Anterior cingulate cortex (tissue), 58 donors: ENCODE data around the gene PARVB.

Source experiments
- DNase-seq, 58 donors: peaks; one replicate each; lab custom pipeline; 2025; lab: John Stamatoyannopoulos, UW

Gene PARVB

GRCh38 chr22:44146088-44146861 is 122.2 kb downstream of the PARVB start:
- no peak for DNase-seq

GRCh38 chr22:44147008-44147645 is 123.0 kb downstream of the PARVB start:
- no peak for DNase-seq

GRCh38 chr22:44147821-44148574 is 123.9 kb downstream of the PARVB start:
- no peak for DNase-seq

DNA sequence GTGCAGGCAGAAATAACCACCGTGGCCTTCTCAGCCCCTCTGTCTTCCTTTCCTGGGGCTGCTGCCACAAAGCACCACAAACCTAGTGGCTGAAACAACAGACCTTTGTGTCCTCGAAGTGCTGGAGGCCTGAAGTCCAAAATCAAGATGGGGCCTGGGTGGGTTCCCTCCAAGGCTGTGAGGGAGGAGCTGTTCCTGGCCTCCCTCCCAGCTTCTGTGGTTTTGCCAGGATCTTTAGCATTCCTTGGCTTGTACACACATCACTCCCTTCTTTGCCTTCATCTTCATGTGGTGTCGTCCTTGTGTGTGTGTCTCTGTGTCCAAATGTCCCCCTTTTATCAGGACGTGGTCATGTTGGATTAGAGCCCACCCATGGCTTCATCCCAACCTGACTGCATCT is 127.6 kb downstream of the PARVB start:
- DNase-seq = no peak

GRCh38 chr22:44153710-44154109 is 129.6 kb downstream of the PARVB start:
- DNase-seq = no peak

DNA sequence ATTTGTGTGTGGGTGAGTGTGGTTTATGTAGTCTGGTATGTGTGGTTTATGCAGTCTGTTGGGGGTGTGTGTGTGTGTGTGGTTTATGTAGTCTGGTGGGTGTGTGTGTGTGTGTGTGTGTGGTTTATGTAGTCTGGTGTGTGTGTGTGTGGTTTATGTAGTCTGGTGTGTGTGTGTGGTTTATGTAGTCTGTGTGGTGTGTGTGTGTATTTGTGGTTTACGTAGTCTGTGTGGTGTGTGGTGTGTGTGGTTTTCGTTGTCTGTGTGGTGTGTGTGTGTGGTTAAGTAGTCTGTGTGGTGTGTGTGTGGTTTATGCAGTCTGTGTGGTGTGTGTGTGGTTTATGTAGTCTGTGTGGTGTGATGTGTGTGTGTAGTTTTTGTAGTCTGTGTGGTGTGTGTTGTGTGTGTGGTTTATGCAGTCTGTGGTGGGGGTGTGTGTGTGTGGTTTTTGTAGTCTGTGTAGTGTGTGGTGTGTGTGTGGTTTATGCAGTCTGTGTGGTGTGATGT is 130.4 kb downstream of the PARVB start:
- DNase-seq = no peak

- DNase-seq = no peak
Observed at GRCh38 chr22:44155115-44155514, 131.0 kb downstream of the PARVB start.

DNA sequence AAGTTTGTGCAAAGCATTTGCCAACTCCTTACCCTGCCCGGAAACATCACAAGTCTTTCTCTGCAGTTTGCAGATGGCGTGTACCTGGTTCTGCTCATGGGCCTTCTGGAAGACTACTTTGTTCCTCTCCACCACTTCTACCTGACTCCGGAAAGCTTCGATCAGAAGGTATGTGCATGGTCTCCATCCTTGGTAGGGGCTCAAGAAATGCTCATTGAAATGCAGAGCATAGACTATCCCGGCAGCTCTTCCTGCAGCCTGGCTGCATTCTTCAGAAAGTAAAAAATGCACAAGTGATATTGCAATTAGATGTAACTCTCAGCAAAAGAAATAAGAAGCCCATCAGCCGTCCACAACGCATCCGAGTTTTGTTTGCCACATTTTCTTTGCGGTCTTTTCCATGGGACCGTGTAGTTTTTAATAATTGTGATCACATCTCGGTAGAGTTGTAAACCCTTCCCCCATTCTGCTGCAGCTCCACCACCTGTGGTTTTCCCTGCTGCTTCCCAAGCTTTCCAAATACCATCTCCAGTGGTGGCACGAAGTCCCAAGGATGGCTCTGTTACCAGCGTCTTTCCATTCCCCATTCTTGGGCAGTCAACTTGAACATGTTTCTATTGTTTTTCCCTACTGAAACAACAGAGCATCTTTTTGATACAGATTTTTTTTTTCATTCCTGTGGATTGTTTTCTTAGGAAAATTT is 134.0 kb downstream of the PARVB start:
- no peak for DNase-seq

DNA sequence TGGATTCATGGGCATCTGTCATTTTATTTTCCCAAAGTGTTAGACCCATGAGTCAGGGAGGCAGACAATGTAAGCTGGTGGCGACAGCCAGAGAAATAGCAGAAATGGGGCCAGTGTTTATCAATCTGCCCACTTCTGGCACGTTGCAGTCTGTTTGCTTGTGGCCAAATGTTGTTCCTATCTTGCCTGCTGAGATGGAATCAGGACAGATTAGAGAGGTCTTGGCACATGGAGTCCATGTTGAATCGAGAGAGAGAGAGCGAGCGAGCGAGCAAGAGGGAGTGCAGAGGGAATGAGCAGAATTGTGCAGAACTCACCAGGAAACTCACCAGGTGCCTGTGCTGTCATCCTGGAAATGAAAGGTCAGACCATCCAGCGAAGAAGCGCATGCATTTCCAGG is 134.7 kb downstream of the PARVB start:
- DNase-seq = peak in 8 of 58 donors; percentile 12 to 43 (median 30)

DNA sequence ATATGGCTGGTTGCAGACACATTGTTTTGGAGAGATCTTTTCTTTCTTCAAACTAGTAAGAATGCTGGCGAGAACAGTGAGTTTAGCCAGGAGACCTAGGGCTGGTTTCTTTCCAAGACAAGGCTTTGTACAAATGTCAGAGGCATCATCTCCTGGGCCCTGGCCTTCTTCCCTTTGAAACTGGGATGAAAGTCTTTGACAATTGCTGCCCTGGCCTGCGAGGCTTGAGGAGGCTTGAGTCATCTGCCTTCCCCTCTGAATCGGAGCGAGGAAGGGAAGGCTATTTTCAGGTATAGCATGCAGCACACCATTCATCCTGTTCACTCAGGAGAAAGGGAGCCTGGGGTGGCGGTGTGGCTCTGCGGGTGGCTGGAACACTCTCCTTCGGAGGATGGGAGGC is 135.1 kb downstream of the PARVB start:
- DNase-seq = peak in 2 of 58 donors; percentile 4 to 35

DNA sequence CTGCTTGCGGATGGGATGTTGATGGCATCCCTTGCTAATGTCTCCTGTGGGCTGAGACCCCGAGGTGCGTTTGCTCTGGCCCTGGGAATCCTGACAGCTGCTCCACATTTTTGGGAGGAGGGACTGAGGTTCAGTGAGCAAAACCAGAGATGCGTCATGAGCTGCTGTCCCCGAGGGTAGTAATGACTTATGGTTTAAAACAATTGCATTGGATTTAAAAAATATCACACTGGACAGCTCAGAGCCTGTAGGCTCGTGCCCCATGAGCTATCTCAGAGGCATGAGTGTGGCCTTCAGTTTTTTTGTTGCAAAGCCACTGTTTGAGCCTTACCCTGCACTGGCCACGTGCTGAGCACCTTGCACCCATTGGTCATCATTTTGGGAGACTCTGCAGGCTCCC is 135.7 kb downstream of the PARVB start:
- DNase-seq = no peak

GRCh38 chr22:44160421-44160820 is 136.3 kb downstream of the PARVB start:
- no peak for DNase-seq

DNA sequence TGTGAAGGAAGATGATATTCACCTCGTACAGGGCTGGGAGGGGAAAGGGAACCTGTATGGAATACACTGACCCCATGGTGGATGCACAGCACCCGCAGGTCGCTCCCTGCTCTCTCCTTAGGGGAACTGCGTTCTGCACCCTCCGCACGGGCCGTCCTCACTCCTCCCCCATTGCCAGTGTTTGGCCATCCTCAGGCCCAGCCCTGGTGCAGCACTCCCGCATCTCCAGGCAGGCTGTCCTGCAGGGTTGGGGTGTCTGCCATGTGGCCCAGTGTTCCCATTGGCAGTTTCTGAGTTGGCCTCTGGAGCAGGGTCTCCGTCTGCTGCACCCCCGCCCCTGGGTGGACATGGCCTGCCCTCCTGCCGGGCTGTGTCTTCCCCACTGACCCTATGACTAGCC is 137.6 kb downstream of the PARVB start:
- DNase-seq = no peak

- DNase-seq = no peak
Observed at GRCh38 chr22:44162960-44163359, 138.9 kb downstream of the PARVB start.

- no peak for DNase-seq
Observed at GRCh38 chr22:44163536-44163935, 139.4 kb downstream of the PARVB start.

DNA sequence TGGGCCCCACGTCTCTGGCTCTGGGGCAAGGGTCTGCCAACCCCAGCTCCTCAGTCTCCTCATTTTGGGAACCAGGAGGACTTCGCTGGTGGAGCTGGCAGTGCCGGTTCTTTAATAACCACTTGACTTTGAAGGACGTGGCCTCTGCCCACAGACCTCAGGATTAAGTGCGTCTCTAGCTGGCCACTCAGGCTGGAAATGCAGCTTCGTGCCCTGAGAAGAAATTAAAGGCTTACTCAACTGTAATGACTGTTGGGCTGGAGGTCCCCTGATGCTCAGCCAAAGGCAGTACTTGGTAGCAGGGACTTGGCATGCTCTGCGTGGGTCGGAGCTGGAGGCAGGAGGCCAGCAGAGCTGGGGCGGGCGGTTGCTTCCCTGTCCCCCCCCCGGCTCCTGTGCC is 139.9 kb downstream of the PARVB start:
- DNase-seq = peak in 1 of 58 donors; percentile 8

DNA sequence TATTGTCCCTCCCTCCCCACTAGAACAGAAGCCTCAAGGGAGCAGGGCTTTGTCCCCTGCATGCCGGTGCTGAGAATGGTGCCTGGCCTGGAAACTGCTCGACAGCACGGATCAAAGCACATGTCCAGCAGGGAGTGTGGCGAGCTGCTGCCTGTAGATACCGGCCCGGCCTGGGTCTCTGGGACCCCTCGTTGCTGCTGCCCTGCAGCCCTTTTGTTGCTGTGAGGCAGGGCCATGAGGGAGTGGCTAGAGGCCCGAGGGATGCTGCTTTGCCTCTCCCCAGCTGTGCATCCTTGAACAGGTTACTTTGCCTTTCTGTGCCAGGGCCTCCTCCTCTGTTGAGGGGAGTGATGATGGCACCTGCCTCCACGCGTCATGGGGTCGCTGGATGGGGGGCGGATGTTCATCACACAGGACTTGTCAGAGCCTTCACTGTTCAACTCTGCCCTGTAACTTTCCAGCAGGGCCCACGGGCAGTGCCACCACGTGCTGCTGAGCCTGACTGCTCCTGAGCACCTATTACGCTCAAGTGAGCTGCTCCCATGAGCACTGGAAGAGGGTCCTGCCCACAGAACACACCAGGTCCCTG is 141.3 kb downstream of the PARVB start:
- DNase-seq = no peak

DNA sequence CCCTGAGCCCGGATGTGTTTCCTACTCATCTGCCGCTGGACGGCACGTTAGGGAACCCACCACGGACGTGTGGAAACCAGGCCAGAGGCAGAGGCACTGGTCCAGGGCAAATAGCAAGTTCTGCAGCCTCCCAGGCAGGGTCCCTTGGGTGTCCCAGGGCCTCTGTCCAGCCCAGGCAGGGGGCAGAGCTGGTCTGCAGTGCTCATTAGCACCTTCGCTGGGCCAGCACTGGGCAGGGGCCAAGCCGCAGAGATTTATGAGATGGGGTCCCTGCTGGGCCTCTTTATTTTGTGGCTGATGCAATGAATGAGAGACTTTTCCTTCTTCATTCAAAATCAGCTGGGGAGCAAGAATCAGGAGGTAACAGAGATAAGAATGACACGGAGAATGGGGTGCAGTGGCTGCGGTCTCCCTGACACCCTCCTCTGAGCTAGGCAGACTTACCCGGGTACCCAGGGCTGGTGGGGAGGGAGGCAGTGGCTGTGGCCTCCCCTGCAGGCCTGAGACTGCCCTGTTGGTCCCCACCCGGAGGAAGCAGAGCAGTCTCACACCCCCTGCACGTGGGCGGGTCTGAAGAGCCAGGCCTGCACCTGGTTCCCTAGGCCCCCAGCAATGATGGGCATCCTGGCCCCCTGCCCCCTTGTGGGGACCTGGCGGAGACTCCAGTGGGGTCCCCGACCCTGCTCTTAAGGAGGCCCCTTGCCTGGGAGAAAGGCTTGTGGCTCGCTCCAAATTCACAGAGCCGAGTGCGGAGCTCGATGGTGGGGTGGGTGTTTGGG is 142.6 kb downstream of the PARVB start:
- no peak for DNase-seq

- DNase-seq = no peak
Observed at GRCh38 chr22:44167501-44167900, 143.4 kb downstream of the PARVB start.
